HepG2 (cell line): ENCODE data around the gene ATG16L2. TPM values are rescaled to one million over a fixed set of nuclear protein-coding genes. Genes with fewer than 3 reads are reported as not detected.
A peak's percentile ranks its signal among the peaks of the same experiment; 100 is the strongest.

Source experiments
- BCL6 ChIP-seq: IDR thresholded peaks from 2 replicates; pipeline ENCODE4 v1.6.1; 2016; ENCODE audit warnings: missing genetic modification reagents, missing compliant biosample characterization
- HOXA3 ChIP-seq: sonication (generic); formaldehyde crosslinking; IDR thresholded peaks from 2 replicates; pipeline ENCODE4 v1.5.0; 2020; ENCODE audit warnings: missing genetic modification reagents
- KLF12 ChIP-seq: sonication (generic); formaldehyde crosslinking; IDR thresholded peaks from 2 replicates; pipeline ENCODE4 v1.4.0; 2020; ENCODE audit warnings: missing genetic modification reagents, borderline replicate concordance
- LRRFIP1 ChIP-seq: sonication (generic); formaldehyde crosslinking; conservative IDR thresholded peaks from 2 replicates; pipeline ENCODE4 v1.4.0; 2020; ENCODE audit warnings: missing genetic modification reagents
- MBNL3 ChIP-seq: fragments of 250-450 bp; sonication (Bioruptor Pico); conservative IDR thresholded peaks from 2 replicates; pipeline ENCODE4 v1.8.0; 2022; ENCODE audit warnings: mild to moderate bottlenecking, inconsistent platforms
- MEIS1 ChIP-seq: sonication (generic); formaldehyde crosslinking; IDR thresholded peaks from 2 replicates; pipeline ENCODE4 v1.9.0; 2021; ENCODE audit warnings: mild to moderate bottlenecking, missing genetic modification reagents, moderate library complexity, borderline replicate concordance
- NFYC ChIP-seq: IDR thresholded peaks from 2 replicates; pipeline ENCODE4 v1.6.1; 2016; ENCODE audit warnings: missing genetic modification reagents, missing compliant biosample characterization
- PITX1 ChIP-seq: sonication (generic); formaldehyde crosslinking; IDR thresholded peaks from 2 replicates; pipeline ENCODE4 v1.5.1; 2020; ENCODE audit warnings: mild to moderate bottlenecking, missing genetic modification reagents
- REXO4 ChIP-seq: sonication (generic); formaldehyde crosslinking; IDR thresholded peaks from 2 replicates; pipeline ENCODE4 v1.8.0; 2022; ENCODE audit warnings: missing genetic modification reagents, mild to moderate bottlenecking, borderline replicate concordance
- RNF2 ChIP-seq: fragments of 450-650 bp; conservative IDR thresholded peaks from 2 replicates; pipeline ENCODE4 v1.6.1; 2016; ENCODE audit warnings: low read depth
- SCMH1 ChIP-seq: sonication (generic); formaldehyde crosslinking; IDR thresholded peaks from 2 replicates; pipeline ENCODE4 v1.9.0; 2021; ENCODE audit warnings: missing genetic modification reagents, mild to moderate bottlenecking, borderline replicate concordance
- SIN3A ChIP-seq: IDR thresholded peaks from 2 replicates; pipeline ENCODE4 v1.6.1; 2011; ENCODE audit warnings: low read depth, mild to moderate bottlenecking, control low read depth, low read length, borderline replicate concordance
- SMYD3 ChIP-seq: sonication (generic); formaldehyde crosslinking; IDR thresholded peaks from 2 replicates; pipeline ENCODE4 v1.8.1; 2023; ENCODE audit warnings: mild to moderate bottlenecking, missing genetic modification reagents
- ZNF460 ChIP-seq: sonication (generic); formaldehyde crosslinking; IDR thresholded peaks from 2 replicates; pipeline ENCODE4 v1.5.1; 2020; ENCODE audit warnings: missing genetic modification reagents, mild to moderate bottlenecking, borderline replicate concordance
- ZNF780A ChIP-seq: sonication (generic); formaldehyde crosslinking; IDR thresholded peaks from 2 replicates; pipeline ENCODE4 v1.8.0; 2022; ENCODE audit warnings: mild to moderate bottlenecking, missing genetic modification reagents, moderate library complexity
- polyA plus RNA-seq, 8 experiments: library from polyadenylated mRNA; depleted of rRNA in 3 of 8; stranded (reverse) in 7 of 8; unstranded in 1 of 8; fragments of >200 nt; fragmentation: Illumina TruSeq in 4 of 8; extraction: Trizol in 4 of 8; gene quantifications; 2 replicates each; pipeline versions ENCODE4 v1.2.1 to v1.2.3, GENCODE V29; 2011 to 2016; ENCODE audit warnings: low read depth in 4 of 8, missing spikeins in 1 of 8, mixed read lengths in 1 of 8; ENCODE audit not compliant: insufficient read depth in 1 of 8
- total RNA-seq, 5 experiments: library from RNA; depleted of rRNA; stranded (reverse); fragments of >200 nt; fragmentation: Illumina TruSeq; extraction: Trizol; gene quantifications; 2 replicates each; pipeline ENCODE4 v1.2.3, GENCODE V29; 2016; ENCODE audit warnings: low read depth in 1 of 5
- TF ChIP-seq, protein P1 (sequence below): sonication (generic); formaldehyde crosslinking; IDR thresholded peaks from 2 replicates; pipeline ENCODE4 v1.5.1; 2020; ENCODE audit warnings: mild to moderate bottlenecking, missing genetic modification reagents
- TF ChIP-seq, protein P2 (sequence below): sonication (generic); formaldehyde crosslinking; IDR thresholded peaks from 2 replicates; pipeline ENCODE4 v1.5.1; 2020; ENCODE audit warnings: mild to moderate bottlenecking, moderate library complexity, missing genetic modification reagents
- TF ChIP-seq, protein P3 (sequence below): sonication (generic); formaldehyde crosslinking; IDR thresholded peaks from 2 replicates; pipeline ENCODE4 v1.4.0; 2020; ENCODE audit warnings: missing genetic modification reagents

The ATG16L2 gene
- total and polyA plus RNA-seq, 2 of the 13 experiments (the other 11 are each of a cell fraction or from before 2014, with no cell fraction given): 6.2 to 14.8 TPM

DNA sequence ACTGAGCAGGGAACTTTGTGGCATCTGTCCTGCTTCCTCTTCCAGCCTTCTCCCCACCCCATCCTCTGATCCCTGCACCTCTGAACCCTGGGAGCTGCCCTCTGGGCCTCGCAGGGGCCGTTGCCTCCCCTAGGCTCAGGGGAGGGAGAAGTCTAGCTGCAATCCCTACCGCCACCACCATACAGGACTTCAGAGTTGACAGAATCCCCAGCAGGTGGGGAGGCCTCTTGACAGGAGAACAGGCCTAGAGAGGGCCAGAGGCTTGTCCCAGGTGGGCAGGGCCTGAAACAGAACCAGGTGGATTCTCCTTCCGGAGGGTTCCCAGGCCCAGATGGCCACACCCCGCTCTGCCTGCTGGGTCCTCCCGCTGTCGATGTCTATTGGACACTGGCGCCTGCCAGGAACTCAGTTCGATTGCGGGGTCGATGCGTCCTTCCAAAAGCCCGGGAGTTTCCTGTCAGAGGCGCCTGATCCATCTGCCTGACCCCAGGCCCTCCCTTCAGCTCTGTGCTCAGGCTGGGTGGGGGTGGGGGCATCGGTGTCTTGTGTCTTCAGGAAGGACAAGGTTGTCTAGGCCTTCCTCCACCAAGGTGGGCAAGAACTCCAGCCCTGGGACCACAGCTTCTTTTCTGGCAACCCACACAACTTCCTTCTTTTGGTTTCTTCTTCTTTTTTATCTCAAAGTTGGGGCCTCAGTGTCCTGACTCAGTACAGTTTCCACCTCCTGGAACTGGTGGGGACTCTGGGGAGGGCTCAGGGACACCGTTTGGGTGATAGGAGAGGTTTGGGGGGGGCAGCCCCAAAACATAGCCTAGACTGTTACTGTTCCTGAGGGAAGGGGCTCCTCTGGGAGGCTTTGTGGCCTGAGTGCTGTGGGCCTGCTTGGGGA is 26.8 kb upstream of the ATG16L2 start (continued):
- TF ChIP-seq LRRFIP1: no peak
- TF ChIP-seq ZNF780A (CRISPR knock-in tag): no peak
- TF ChIP-seq SIN3A: peak; percentile 87; the same call in 1 of the 2 replicates
- TF ChIP-seq BCL6 (CRISPR knock-in tag): 0 out of 2 replicates have a peak, but pooled peaks have one; percentile 7
- TF ChIP-seq, protein P1, sequence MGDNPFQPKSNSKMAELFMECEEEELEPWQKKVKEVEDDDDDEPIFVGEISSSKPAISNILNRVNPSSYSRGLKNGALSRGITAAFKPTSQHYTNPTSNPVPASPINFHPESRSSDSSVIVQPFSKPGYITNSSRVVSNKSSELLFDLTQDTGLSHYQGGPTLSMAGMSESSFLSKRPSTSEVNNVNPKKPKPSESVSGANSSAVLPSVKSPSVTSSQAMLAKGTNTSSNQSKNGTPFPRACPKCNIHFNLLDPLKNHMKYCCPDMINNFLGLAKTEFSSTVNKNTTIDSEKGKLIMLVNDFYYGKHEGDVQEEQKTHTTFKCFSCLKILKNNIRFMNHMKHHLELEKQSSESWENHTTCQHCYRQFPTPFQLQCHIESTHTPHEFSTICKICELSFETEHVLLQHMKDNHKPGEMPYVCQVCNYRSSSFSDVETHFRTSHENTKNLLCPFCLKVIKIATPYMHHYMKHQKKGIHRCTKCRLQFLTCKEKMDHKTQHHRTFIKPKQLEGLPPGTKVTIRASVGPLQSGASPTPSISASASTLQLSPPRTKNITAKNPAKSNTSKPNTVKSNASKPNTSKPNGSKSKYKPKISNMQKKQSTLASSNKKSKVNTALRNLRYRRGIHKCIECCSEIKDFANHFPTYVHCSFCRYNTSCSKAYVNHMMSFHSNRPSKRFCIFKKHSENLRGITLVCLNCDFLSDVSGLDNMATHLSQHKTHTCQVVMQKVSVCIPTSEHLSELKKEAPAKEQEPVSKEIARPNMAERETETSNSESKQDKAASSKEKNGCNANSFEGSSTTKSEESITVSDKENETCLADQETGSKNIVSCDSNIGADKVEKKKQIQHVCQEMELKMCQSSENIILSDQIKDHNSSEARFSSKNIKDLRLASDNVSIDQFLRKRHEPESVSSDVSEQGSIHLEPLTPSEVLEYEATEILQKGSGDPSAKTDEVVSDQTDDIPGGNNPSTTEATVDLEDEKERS: peak; percentile 68; the same call in 1 of the 2 replicates
- TF ChIP-seq, protein P2, sequence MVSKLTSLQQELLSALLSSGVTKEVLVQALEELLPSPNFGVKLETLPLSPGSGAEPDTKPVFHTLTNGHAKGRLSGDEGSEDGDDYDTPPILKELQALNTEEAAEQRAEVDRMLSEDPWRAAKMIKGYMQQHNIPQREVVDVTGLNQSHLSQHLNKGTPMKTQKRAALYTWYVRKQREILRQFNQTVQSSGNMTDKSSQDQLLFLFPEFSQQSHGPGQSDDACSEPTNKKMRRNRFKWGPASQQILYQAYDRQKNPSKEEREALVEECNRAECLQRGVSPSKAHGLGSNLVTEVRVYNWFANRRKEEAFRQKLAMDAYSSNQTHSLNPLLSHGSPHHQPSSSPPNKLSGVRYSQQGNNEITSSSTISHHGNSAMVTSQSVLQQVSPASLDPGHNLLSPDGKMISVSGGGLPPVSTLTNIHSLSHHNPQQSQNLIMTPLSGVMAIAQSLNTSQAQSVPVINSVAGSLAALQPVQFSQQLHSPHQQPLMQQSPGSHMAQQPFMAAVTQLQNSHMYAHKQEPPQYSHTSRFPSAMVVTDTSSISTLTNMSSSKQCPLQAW (CRISPR knock-in tag): peak; percentile 79
- TF ChIP-seq RNF2: no peak
- peak; percentile 86 for TF ChIP-seq MEIS1 (CRISPR knock-in tag)
- peak; percentile 76 for TF ChIP-seq PITX1 (CRISPR knock-in tag)
- TF ChIP-seq REXO4 (CRISPR knock-in tag): no peak
- TF ChIP-seq ZNF460 (CRISPR knock-in tag): no peak; the same call in 1 of the 2 replicates
- peak; percentile 16; the same call in 1 of the 2 replicates for TF ChIP-seq HOXA3
- TF ChIP-seq, protein P3, sequence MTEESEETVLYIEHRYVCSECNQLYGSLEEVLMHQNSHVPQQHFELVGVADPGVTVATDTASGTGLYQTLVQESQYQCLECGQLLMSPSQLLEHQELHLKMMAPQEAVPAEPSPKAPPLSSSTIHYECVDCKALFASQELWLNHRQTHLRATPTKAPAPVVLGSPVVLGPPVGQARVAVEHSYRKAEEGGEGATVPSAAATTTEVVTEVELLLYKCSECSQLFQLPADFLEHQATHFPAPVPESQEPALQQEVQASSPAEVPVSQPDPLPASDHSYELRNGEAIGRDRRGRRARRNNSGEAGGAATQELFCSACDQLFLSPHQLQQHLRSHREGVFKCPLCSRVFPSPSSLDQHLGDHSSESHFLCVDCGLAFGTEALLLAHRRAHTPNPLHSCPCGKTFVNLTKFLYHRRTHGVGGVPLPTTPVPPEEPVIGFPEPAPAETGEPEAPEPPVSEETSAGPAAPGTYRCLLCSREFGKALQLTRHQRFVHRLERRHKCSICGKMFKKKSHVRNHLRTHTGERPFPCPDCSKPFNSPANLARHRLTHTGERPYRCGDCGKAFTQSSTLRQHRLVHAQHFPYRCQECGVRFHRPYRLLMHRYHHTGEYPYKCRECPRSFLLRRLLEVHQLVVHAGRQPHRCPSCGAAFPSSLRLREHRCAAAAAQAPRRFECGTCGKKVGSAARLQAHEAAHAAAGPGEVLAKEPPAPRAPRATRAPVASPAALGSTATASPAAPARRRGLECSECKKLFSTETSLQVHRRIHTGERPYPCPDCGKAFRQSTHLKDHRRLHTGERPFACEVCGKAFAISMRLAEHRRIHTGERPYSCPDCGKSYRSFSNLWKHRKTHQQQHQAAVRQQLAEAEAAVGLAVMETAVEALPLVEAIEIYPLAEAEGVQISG (CRISPR knock-in tag): peak; percentile 53
- TF ChIP-seq MBNL3 (CRISPR knock-in tag): no peak
- TF ChIP-seq SMYD3 (CRISPR knock-in tag): no peak
- TF ChIP-seq KLF12 (CRISPR knock-in tag): no peak
- TF ChIP-seq NFYC (CRISPR knock-in tag): peak; percentile 79
- TF ChIP-seq SCMH1 (CRISPR knock-in tag): no peak
